Measurements from ENCODE around the gene CCDC201.
"Not testable (repeated sequence)": the region's sequence is repeated elsewhere in the genome, so short reads cannot be mapped to it uniquely, and the experiment has no call there.

- not testable (repeated sequence) for TF ChIP-seq CTCF (IDR thresholded peaks at IDR 0.05; ENCODE audit: low read depth, low read length); POLR2A (IDR thresholded peaks at IDR 0.05; ENCODE audit: extremely low read depth, insufficient read length)
These were observed 61.1 kb downstream of the CCDC201 start for GRCh38 chr7:45811652-45812234.
